ENCODE data around the gene ARMC9.

- TF ChIP-seq CTCF (conservative IDR thresholded peaks at IDR 0.05; ENCODE audit: low read depth, low read length) (no peak), EZH2 (IDR thresholded peaks at IDR 0.05; ENCODE audit: borderline replicate concordance, low read depth, low read length, poor library complexity, severe bottlenecking) (no peak)
These were observed 102.3 kb downstream of the ARMC9 start for GRCh38 chr2:231300722-231301076.
